Measurements from ENCODE around the gene STARD3. TPM values are rescaled to one million over a fixed set of nuclear protein-coding genes. Genes with fewer than 3 reads are reported as not detected.

Gene STARD3
- total RNA-seq, 1 experiment from 2014 or later = 75.3 TPM

- TF ChIP-seq NFE2L1 (CRISPR knock-in tag; IDR thresholded peaks at IDR 0.05) (no peak), USF1 (CRISPR knock-in tag; IDR thresholded peaks at IDR 0.05) (no peak), NFYB (CRISPR knock-in tag; conservative IDR thresholded peaks at IDR 0.05; ENCODE audit: low read depth) (no peak), TP53 (CRISPR knock-in tag; IDR thresholded peaks at IDR 0.05) (no peak), ZNF138 (CRISPR knock-in tag; conservative IDR thresholded peaks at IDR 0.05) (no peak), ELF4 (CRISPR knock-in tag; IDR thresholded peaks at IDR 0.05; ENCODE audit: low read depth) (no peak), FOXP4 (CRISPR knock-in tag; IDR thresholded peaks at IDR 0.05) (no peak), ESRRA (CRISPR knock-in tag; IDR thresholded peaks at IDR 0.05; ENCODE audit: borderline replicate concordance) (no peak), RELA (CRISPR knock-in tag; IDR thresholded peaks at IDR 0.05; ENCODE audit: borderline replicate concordance) (no peak)
- TF ChIP-seq, protein P1, sequence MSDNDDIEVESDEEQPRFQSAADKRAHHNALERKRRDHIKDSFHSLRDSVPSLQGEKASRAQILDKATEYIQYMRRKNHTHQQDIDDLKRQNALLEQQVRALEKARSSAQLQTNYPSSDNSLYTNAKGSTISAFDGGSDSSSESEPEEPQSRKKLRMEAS (CRISPR knock-in tag; IDR thresholded peaks at IDR 0.05) = no peak
- TF ChIP-seq, protein P2, sequence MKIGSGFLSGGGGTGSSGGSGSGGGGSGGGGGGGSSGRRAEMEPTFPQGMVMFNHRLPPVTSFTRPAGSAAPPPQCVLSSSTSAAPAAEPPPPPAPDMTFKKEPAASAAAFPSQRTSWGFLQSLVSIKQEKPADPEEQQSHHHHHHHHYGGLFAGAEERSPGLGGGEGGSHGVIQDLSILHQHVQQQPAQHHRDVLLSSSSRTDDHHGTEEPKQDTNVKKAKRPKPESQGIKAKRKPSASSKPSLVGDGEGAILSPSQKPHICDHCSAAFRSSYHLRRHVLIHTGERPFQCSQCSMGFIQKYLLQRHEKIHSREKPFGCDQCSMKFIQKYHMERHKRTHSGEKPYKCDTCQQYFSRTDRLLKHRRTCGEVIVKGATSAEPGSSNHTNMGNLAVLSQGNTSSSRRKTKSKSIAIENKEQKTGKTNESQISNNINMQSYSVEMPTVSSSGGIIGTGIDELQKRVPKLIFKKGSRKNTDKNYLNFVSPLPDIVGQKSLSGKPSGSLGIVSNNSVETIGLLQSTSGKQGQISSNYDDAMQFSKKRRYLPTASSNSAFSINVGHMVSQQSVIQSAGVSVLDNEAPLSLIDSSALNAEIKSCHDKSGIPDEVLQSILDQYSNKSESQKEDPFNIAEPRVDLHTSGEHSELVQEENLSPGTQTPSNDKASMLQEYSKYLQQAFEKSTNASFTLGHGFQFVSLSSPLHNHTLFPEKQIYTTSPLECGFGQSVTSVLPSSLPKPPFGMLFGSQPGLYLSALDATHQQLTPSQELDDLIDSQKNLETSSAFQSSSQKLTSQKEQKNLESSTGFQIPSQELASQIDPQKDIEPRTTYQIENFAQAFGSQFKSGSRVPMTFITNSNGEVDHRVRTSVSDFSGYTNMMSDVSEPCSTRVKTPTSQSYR (CRISPR knock-in tag; IDR thresholded peaks at IDR 0.05) = no peak
Observed at GRCh38 chr17:39658346-39658745, 21.4 kb downstream of the STARD3 start (continued).

- peaks cover 29% of the 10 kb centered on the region for H3K4me1 Mint-ChIP-seq
- DNase-seq (ENCODE audit: low spot score) = no peak
- ChIA-PET POLR2A (no interaction called here), CTCF (interaction anchor here (1.1 to 18.1 kb wide), 2 partner anchors 30 to 46 kb away, joined by 3 to 851 read pairs; partner anchors contain the start of genes PPP1R1B and STARD3)
- H3K27me3 Mint-ChIP-seq (ENCODE audit: low read depth) = no peaks in the 10 kb centered on the region
- H3K4me3 Mint-ChIP-seq = no peak overlapping the region
- H3K9me3 Mint-ChIP-seq = no peaks in the 10 kb centered on the region
- H3K36me3 Mint-ChIP-seq = peaks cover 13% of the 10 kb centered on the region
- no peak for ATAC-seq
- H3K27ac Mint-ChIP-seq = no peak overlapping the region
- TF ChIP-seq, protein P3, sequence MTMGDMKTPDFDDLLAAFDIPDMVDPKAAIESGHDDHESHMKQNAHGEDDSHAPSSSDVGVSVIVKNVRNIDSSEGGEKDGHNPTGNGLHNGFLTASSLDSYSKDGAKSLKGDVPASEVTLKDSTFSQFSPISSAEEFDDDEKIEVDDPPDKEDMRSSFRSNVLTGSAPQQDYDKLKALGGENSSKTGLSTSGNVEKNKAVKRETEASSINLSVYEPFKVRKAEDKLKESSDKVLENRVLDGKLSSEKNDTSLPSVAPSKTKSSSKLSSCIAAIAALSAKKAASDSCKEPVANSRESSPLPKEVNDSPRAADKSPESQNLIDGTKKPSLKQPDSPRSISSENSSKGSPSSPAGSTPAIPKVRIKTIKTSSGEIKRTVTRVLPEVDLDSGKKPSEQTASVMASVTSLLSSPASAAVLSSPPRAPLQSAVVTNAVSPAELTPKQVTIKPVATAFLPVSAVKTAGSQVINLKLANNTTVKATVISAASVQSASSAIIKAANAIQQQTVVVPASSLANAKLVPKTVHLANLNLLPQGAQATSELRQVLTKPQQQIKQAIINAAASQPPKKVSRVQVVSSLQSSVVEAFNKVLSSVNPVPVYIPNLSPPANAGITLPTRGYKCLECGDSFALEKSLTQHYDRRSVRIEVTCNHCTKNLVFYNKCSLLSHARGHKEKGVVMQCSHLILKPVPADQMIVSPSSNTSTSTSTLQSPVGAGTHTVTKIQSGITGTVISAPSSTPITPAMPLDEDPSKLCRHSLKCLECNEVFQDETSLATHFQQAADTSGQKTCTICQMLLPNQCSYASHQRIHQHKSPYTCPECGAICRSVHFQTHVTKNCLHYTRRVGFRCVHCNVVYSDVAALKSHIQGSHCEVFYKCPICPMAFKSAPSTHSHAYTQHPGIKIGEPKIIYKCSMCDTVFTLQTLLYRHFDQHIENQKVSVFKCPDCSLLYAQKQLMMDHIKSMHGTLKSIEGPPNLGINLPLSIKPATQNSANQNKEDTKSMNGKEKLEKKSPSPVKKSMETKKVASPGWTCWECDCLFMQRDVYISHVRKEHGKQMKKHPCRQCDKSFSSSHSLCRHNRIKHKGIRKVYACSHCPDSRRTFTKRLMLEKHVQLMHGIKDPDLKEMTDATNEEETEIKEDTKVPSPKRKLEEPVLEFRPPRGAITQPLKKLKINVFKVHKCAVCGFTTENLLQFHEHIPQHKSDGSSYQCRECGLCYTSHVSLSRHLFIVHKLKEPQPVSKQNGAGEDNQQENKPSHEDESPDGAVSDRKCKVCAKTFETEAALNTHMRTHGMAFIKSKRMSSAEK (CRISPR knock-in tag; IDR thresholded peaks at IDR 0.05; ENCODE audit: borderline replicate concordance) = no peak
- no peak for TF ChIP-seq EMX1 (CRISPR knock-in tag; IDR thresholded peaks at IDR 0.05)
- no peak for TF ChIP-seq CBFB (CRISPR knock-in tag; IDR thresholded peaks at IDR 0.05; ENCODE audit: low read depth)
- TF ChIP-seq, protein P4, sequence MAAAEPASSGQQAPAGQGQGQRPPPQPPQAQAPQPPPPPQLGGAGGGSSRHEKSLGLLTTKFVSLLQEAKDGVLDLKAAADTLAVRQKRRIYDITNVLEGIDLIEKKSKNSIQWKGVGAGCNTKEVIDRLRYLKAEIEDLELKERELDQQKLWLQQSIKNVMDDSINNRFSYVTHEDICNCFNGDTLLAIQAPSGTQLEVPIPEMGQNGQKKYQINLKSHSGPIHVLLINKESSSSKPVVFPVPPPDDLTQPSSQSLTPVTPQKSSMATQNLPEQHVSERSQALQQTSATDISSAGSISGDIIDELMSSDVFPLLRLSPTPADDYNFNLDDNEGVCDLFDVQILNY (CRISPR knock-in tag; IDR thresholded peaks at IDR 0.05) = no peak
- no peak for TF ChIP-seq PRDM15 (CRISPR knock-in tag; IDR thresholded peaks at IDR 0.05)
- TF ChIP-seq ZNF317 (CRISPR knock-in tag; IDR thresholded peaks at IDR 0.05; ENCODE audit: borderline replicate concordance, low read depth) = no peak
- TF ChIP-seq ZNF138 (CRISPR knock-in tag; conservative IDR thresholded peaks at IDR 0.05) = no peak
- no peak for TF ChIP-seq ZSCAN18 (CRISPR knock-in tag; IDR thresholded peaks at IDR 0.05)
- TF ChIP-seq NFYB (CRISPR knock-in tag; conservative IDR thresholded peaks at IDR 0.05; ENCODE audit: low read depth) = no peak
- TF ChIP-seq KAT7 (CRISPR knock-in tag; IDR thresholded peaks at IDR 0.05; ENCODE audit: borderline replicate concordance) = no peak
- no peak for TF ChIP-seq ZBTB21 (CRISPR knock-in tag; IDR thresholded peaks at IDR 0.05; ENCODE audit: borderline replicate concordance)
Observed at GRCh38 chr17:39658760-39659159, 21.8 kb downstream of the STARD3 start.
